Fibroblast of pulmonary artery (primary cell): Measurements from ENCODE around the gene CBFB.

ENCODE experiments used
- DNase-seq: peaks from one replicate; pipeline ENCODE4 v3.0.0-alpha.2; 2010; ENCODE audit warnings: low read depth
- H3K4me3 ChIP-seq: replicated peaks from 2 replicates; pipeline ENCODE4 v1.5.1; 2011; ENCODE audit warnings: low read depth, mild to moderate bottlenecking, control low read depth, low read length, moderate library complexity
- TF ChIP-seq, protein P1 (sequence below): IDR thresholded peaks from 2 replicates; pipeline ENCODE4 v1.5.1; 2011; ENCODE audit warnings: mild to moderate bottlenecking, control low read depth, low read length, inconsistent platforms; ENCODE audit errors: missing control alignments

The CBFB gene

DNA sequence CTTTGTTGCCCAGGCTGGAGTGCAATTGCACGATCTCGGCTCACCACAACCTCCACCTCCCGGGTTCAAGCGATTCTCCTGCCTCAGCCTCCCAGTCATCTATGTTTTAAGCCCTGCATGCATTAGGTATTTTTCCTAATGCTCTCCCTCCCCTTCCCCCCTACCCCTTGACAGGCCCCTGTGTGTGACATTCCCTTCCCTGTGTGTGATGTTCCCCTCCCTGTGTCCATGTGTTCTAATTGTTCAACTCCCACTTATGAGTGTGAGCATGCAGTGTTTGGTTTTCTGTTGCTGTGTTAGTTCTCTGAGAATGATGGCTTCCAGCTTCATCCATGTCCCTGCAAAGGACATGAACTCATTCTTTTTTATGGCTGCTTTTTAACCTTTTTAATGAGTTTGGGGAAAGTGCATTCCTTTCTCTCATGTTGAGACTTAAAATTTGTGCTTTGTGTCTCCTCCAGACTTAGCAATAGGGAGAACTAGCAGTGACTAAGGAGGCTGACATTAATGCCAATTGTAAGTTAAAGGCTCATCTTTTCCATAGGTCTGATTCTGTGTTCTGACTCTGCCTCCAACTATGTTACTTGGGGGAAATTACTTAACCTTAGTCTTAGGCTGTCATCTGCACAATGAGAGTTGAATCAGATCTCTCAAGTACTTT, 63.1 kb downstream of the CBFB start:
- no peak overlapping the region for H3K4me3 ChIP-seq
- TF ChIP-seq, protein P1, sequence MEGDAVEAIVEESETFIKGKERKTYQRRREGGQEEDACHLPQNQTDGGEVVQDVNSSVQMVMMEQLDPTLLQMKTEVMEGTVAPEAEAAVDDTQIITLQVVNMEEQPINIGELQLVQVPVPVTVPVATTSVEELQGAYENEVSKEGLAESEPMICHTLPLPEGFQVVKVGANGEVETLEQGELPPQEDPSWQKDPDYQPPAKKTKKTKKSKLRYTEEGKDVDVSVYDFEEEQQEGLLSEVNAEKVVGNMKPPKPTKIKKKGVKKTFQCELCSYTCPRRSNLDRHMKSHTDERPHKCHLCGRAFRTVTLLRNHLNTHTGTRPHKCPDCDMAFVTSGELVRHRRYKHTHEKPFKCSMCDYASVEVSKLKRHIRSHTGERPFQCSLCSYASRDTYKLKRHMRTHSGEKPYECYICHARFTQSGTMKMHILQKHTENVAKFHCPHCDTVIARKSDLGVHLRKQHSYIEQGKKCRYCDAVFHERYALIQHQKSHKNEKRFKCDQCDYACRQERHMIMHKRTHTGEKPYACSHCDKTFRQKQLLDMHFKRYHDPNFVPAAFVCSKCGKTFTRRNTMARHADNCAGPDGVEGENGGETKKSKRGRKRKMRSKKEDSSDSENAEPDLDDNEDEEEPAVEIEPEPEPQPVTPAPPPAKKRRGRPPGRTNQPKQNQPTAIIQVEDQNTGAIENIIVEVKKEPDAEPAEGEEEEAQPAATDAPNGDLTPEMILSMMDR: no peak
- peak; percentile 58 for DNase-seq

DNA sequence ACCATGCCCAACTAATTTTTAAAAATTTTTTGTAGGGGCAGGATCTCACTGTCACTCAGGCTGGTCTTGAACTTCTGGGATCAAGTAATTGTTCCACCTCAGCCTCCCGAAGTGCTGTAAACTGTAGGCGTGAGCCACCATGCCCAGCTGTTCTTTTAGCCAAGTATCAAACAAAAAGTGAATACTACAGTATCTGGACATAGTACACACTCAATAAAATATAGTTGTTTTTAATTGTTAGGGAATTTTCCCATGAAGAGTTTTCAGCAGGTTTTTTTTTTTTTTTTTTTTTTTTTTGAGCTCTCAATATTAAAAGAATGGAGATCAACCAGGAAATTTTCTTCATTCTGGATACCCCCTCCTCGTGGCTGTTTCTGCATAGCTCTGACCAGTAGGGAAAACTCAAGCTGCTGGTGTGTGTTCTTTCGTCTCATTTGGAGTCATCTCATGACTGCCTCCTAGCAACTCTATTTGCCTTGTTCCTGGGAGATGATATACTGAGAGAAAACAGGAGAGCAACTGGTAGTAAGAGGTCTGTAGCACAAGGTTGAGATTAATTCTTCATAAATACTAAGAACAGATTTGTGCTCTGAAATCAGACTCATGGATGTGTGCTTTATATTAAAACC, 64.3 kb downstream of the CBFB start:
- no peak overlapping the region for H3K4me3 ChIP-seq
- TF ChIP-seq, protein P1: no peak
- DNase-seq: no peak

DNA sequence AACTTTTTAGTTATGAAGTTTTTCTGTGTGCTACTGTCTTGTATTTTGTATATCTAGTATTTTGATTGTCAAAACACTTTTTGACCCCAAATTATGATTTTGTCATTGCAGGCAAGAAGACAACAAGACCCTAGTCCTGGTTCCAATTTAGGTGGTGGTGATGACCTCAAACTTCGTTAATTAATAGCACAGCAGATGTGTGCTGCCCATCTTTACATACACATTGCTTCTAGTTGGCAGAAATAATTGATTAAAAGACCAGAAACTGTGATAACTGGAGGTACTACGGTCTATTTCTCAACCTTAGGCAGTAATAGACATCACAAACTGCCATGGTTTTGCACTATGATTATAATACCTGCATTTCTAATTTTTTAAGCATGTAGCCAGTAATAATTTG, 69.7 kb downstream of the CBFB start:
- TF ChIP-seq, protein P1: no peak
- DNase-seq: no peak
- H3K4me3 ChIP-seq: no peak overlapping the region

DNA sequence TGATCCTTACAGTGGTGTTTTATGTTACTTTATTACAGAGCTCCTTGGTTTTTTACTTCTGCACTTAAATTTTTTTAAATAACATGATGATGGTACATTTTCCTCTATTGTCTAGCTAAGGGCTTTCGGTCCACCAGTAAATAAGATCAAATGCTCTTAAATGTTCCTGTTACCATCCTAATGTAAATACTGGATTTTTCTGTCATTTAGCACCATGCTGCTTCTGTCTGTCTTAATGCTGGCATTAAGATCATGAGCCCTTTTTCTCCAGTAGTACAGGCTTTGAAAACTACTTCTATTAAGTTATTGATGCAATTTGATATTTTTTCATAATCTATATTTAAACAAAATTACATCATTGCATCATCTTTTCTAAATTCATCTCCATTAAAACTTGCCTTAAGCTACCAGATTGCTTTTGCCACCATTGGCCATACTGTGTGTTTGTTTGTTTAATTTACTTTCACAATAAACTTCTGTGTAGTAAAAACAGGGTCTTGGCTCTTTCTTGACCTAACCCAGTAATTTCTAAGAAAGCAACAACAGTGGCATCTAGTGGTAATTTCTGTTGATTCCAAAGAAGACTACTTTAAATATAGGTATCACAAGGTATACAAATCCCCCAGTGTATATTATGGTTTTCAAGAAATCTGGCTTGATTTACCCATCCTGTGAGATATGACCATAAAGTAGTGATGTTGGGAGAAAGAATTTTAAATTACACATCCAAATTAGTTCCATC, 71.8 kb downstream of the CBFB start:
- H3K4me3 ChIP-seq: no peak overlapping the region
- TF ChIP-seq, protein P1: peak; percentile 39
- DNase-seq: peak; percentile 64

DNA sequence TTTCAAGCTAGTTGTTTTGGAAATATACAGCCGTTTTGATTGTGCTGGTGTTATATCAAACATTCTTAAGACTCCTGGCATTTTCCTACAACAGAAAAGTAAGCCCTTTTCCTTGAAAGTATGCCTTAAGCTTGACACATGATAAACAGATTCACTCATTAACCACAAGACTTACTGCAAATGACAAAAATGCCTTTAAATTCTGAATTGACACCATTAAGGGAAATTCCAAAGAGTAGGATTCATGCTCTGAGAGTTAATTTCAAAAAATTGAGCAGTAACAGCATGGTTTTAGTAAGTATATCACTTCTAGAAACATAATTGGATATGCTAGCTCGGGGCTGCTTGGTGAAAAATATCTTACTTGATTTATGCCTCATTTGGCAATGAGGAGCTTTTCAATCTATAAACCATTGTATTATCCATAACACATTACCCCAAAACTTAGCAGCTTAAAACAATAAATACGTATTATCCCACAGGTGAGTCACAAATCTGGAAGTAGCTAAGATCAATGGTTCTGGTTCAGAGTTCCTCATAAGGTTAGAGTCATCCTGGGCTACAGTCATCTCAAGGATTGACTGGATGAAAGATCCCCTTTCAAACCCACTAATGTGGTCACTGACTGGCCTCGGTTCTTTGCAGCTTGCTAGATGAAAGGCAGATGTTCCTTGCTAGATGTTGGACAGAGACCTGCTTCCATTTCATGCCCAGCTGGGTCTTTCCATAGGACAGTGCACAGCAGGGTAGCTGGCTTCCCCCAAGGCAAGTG, 72.5 kb downstream of the CBFB start:
- TF ChIP-seq, protein P1: no peak
- H3K4me3 ChIP-seq: no peak overlapping the region
- DNase-seq: no peak

DNA sequence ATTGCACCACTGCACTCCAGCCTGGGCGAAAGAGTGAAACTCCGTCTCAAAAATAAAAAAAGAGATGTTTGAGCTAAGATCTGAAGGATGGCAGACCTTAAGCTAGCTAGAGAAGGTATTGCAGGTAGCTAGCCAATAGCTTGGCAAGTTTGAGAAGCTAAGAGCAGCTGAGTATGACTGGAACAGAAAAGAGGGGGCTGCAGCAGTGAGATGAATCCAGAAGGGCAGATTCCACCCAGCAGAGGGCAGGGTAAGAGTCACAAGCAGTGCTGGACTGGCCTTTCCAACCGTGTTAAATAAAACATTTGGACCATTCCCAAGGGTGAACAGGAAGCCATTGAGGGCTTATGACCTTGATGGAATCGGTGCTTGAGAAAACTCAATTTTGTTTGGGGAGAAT, 75.1 kb downstream of the CBFB start:
- no peak overlapping the region for H3K4me3 ChIP-seq
- TF ChIP-seq, protein P1: peak; percentile 51
- peak; percentile 43 for DNase-seq
